ENCODE measurements around the gene CECR2.

Gene CECR2

DNA sequence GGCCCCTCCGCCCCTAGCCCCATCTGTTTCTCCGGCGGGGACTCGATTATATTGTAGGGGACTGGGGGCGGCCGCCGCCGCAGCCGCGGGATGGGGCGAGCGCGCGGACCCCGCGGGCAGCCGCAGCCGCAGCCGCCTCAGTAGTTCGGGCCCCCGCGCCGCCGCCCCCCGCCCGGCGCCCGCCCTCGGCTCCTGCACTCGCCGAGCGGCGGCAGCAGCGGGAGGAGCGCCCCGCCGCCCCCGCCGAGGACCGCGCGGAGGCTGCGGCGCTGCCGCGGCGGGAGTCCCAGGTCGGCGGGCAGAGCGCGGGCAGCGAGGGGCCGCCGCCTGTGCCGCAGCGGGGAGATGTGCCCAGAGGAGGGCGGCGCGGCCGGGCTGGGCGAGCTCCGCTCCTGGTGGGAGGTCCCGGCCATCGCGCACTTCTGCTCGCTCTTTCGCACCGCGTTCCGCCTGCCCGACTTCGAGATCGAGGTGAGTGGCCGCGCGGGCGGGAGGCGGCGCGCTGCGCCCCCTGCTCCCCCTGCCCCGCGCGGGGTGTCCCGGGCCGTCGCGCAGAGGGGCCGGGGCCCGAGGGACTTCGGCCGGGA lies at the start of gene CECR2:
Gene CECR2, plus strand, starts transcription at position 22 of the 587 bp plus-strand sequence. Its CDS starts 324 bp downstream, at position 346.
- DNase-seq (ENCODE audit: low read depth) = no peak

DNA sequence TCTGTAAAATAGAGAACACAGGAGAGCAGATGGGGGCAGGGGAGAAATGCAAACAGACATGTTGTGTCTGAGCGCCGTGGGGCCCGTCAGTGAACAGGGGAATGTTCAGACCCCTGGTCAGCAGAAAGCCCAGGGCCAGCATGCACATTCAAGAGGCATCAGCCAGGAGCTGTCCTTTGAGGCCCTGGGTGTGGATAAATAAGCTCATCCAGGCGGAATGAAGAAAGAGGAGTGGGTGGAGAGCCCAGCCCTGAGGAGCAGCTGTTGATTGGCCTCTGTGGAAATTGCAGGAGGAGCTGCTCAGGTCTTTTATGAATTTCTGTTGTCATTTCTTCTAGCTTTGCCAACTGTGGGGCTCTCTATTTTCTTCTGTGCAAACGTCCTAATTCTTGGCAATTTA lies 49.7 kb upstream of the CECR2 start:
- no peak for DNase-seq (ENCODE audit: low read depth)

DNA sequence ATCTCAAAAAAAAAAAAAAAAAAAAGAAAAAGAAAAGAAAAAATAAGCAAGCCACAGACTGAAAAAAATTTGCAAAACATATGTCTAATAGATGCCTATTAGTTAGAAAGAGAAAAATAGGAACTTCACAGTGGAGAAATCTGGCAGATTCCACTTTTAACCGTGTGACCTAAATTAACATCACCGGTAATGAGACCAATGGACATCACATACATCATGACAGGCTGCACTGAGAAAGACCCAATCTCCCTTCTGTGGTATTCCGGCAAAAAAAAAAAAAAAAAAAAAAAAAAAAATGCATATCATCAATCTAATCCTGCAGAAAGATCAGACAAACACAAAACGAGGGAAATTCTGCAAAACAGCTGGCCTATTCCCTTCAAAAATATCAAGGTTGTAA lies 46.7 kb upstream of the CECR2 start:
- DNase-seq (ENCODE audit: low read depth) = no peak

DNA sequence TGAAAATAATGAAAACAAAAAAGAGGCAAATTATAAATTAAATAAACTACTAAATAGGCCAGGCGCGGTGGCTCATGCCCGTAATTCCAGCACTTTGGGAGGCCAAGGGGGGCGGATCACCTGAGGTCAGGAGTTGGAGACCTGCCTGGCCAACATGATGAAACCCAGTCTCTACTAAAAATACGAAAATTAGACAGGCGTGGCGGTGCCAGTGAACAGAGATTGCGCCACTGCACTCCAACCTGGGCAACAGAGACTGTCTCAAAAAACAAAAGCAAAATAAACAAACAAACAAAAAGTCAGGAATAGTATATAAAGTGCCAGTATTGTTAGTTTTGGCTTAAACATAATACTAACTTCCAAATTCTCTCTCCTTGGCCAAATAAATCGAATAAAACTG lies 37.6 kb upstream of the CECR2 start:
- DNase-seq (ENCODE audit: low read depth) = no peak

DNA sequence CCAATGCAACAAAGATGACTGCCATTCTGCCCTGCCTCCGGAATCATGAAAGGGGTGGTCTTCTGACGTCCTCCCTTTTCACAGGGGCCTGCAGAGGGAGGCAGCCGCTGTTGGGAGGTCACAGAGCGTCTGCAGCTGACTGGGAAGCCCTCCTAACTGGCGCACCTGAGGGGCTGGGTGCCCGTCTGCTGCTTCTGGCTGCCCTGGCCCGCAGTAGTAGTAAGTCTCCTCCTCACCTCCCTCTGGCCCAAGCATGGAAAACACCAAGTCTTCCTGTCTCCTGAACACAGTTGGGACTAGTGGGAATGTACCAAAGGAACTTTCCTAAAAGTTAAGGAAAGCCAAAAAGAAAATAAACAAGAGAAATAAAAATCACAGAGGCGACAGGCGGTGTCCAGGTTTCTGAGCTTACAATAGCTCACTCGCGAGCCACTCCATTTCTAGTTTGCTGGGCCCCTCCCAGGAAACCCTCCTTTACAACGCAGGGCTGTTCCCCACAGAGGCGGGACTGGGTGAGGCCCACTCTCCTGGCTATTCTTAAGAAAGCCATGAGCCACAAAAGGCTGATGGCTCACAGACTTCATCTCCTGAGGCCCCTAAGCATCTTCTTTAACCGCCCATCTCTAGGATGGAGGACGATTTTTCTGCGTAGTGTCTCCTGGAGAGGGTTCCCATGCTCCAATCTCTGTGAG lies 37.0 kb upstream of the CECR2 start:
- no peak for DNase-seq (ENCODE audit: low read depth)

DNA sequence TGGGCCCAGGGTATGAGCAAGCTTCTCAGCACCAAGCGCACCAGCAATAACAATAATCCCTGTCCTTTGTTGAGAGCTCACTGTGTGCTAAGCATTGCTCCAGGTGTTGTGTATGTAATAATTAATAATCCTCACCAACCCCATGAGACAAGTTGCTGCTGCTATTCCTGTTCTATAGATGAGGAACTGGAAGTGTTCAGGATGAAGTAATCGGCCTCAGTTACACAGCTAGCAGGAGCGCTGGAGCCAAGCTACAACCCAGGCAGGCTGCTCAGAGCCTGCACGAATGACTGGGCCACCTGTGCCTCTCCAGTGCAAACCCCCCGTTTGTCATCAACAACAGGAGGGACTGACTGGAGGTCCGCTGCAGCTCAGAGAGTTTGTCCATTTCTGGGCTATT lies 35.2 kb upstream of the CECR2 start:
- no peak for DNase-seq (ENCODE audit: low read depth)

DNA sequence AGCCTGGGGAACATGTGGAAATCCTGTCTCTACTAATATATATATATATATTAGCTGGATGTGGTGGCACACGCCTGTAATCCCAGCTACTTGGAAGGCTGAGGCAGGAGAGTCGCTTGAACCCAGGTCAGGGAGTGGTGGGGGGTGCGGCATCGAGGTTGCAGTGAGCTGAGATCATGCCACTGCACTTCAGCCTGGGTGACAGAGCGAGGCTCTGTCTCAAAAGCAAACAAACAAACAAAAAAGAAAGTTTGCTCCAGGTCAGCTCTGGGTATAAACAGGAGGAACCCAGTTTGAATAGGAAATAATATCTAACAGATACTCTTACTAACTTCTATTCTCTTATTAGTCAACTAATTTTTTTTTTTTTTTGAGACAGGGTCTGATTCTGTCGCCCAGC lies 34.3 kb upstream of the CECR2 start:
- no peak for DNase-seq (ENCODE audit: low read depth)

DNA sequence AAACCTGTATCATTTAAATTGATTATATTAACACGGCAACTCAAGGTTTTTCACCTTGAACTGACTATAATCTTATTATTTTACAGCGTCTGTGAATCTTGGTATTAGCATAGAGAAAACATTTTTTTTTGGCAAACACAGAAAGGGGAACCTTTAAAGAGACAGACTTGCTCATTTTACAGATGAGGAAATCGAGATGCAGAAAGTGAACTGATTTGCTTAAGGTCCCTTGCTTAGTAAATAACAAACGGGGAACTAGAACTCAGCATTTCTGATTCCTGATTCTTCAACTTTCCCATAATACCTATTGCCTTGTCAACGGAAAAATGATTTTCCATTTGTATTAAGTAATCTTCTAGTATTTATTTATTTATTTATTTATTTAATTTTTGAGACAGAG lies 33.2 kb upstream of the CECR2 start:
- no peak for DNase-seq (ENCODE audit: low read depth)

DNA sequence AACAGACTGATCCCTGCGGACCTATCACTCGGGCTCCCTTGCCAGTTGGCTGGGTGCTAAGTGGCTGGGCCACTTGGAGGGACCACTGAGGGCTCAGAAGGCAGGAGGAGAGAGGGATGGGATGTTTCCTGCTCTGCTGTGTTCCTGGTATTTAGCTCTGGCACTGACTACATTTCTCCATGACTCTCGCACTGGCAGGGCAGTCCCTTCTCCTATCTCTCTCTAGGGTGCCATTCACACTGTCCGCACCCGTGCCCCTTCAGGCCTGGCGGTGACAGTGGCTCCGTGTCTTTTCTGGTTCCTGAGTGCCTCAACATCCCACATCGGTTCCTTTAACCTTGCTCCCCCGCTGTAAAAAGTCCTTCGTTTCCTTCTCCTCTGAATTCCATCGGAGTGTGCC lies 31.6 kb upstream of the CECR2 start:
- no peak for DNase-seq (ENCODE audit: low read depth)

DNA sequence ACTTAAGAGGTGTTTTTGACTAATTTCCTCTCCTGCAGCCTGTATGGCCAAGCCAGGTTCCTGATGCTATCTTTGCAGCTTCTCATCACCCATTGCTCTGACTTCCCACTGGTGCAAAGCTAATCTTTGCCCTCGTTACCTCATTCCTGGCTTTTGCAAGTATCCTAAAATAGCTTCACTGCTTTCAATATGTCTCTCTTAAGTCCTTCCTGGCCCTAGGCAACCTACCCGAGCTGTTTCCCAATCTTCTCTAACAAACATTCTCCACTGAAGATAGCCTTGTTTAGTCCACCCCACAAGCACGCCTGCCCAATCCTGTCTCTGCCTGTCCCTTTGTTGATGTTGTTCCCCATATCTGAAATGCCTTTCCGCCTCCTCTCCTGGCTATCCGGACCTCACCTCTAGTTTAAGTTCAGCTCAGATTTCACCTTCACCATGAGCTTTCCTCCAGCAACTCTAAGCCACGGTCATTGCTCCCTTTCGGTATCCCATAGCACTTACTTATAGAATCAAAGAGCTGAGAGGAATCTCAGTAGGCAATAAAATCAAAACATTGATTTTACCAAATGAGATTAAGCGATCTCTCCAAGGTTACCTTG lies 30.1 kb upstream of the CECR2 start:
- DNase-seq (ENCODE audit: low read depth) = no peak

DNA sequence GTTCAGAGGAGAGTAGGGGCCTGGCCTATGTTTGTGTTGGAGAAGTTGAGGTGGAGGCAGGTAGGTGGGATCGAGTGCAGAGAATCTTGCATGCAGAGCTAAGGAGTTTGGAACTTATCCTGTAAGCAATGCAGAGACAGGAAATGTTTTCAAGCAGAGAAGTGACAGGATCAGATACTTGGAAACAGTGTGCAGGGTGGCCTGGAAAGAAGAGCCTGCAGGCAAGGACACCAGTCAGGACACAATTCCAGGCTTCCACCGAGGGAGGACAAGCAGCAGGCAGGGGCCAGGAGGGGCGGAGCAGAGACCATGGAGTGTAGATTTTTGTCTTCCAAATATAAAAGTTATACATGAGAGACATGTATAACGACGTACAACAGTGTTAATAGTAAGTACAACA lies 26.9 kb upstream of the CECR2 start:
- no peak for DNase-seq (ENCODE audit: low read depth)

DNA sequence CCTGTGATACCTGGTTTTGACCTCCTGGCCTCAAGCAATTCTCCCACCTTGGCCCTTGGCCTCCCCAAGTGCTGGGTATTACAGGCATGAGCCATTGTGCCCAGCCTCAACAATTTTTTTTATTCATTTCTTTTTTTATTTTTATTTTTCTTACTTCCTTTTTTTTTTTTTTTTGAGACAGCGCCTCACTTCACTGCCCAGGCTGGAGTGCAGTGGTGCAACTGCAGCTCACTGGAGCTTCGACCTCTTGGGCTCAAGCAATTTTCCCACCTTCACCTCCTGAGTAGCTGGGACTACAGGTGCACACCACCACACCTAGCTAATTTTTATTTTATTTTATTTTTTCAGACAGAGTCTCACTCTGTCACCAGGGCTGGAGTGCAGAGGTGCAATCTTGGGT lies 25.5 kb upstream of the CECR2 start:
- DNase-seq (ENCODE audit: low read depth) = no peak

DNA sequence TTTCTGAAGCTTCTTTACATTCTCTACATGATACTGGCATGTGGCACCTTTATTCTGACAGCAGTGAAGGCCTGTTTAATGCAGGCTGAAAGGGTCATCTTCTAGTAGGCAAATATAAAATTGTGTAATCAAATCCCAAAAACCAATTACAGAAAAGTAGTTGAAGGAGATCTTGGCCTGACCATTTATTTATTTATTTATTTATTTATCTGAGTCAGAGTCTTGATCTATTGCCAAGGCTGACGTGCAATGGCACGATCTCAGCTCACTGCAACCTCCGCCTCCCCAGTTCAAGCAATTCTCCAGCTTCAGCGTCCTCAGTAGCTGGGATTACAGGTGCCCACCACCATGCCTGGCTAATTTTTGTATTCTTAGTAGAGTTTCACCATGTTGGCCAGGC lies 22.7 kb upstream of the CECR2 start:
- no peak for DNase-seq (ENCODE audit: low read depth)

DNA sequence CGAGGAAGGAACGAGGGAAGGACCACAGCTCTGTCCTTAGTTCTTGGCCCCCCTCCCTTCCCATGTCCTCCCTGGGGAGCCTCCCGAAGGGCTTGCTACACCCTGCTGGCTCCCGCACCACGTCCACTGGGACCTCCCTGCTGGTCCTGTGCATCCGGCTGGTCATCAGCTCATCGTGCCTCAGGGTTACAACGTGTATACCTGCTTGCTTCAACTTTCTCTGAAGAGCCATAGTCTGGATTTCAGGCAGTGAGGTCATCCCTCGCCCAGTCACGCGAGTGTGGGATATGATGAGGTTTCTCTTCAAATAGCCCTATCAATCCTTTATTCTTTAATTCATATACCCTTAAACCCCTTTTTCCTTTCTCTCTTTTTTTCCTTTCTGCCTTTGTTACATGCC lies 21.5 kb upstream of the CECR2 start:
- DNase-seq (ENCODE audit: low read depth) = no peak

DNA sequence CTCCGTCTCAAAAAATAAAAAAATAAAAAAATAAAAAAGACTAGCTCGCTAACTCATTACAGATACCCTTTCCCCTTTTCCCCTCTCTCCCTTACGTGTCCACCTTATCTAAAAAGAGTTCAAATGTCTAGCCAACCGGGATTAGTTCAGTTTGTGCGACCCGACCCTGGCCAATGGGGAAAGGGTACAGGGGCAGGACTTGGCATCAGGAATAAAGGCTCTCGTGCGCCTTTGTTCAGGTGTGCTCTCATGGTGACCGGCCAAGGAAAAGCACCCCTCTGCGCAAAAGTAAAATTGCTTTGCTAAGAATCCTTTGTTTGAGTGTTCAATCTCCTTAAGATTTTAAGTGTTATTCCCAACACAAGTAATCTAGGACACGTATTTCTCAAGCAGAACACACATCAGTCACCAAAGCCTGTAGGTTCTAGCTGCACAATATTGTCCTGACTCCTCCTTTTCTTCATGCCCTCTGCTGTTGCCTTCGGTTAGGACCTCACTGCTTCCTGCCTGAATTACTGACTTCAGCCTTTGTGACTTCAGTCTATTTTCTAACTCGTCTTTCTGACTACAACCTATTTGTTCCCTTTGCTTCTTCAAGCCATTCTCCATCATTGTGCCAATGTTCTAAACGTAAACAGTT lies 20.7 kb upstream of the CECR2 start:
- no peak for DNase-seq (ENCODE audit: low read depth)

DNA sequence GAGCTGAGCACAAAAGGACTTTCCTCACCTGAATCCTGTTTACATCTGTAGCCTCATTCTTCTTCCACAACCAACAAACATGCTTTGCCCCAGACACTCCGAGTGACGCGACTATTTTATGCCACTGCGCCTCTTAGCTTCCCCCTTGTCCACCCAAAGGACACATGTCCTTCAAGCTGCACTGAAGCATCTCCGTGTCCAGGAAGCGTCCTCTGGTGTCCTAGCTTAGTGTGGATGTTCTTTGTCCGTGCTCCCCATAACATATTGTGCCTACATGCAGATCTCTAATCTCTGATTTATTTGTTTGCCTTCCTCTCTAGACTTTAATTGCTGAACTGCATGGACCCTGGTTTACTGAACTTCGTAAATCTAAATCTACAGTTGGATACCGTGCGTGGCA lies 20.1 kb upstream of the CECR2 start:
- no peak for DNase-seq (ENCODE audit: low read depth)

DNA sequence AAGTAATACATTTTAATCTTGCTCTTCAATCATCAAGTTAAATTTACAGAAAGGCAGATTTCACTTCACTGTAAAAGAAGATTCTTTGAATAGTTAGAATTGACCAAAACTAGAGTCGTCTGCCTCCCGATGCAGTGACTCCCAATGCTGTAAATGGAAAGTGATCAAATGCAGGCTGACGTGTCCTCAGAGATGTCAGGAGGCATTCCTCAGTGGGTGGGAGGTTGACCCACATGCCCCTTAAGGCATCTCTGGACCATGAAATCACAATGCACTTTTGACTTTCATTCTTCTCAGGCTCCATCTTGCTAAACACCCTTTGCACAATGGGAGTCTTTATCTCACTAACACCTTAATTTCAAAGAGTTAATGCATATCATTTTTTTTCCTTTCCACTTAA lies 19.0 kb upstream of the CECR2 start:
- DNase-seq (ENCODE audit: low read depth) = no peak

DNA sequence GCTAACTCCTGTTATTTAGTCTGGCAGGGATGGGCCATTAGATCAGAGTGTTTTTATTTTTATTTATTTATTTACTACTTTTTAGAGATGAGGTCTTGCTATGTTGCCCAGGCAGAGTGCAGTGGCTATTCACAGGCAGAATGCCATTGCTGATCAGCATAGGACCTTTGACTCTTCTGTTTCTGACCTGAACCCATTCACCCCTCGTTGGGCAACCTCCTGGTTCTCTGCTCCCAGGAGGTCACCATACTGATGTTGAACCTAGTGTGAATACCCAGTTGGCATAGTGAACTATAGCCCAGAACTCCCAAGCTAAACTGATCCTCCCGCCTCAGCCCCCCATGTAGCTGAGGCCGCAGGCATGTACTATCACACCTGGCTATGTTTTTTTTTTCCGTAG lies 16.5 kb upstream of the CECR2 start:
- DNase-seq (ENCODE audit: low read depth) = no peak

DNA sequence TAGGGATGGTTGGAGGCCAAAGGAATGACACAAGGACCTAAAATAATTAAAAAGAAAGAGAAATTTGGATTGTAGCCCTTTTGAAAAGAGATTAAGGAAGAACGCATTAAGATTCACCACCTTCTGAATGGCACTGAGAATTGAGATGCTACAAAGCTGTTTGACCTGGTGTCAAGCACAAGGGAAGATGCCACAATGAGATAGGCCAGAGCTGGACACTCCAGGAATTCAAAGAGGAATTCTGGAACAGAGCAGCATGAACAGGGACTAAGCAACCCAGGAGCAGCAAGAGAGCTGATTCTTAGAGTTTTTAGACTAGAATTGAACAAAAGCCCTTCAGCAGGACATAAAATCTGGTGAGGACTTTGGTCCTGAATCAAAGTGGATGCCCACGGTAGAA lies 11.6 kb upstream of the CECR2 start:
- DNase-seq (ENCODE audit: low read depth) = no peak

DNA sequence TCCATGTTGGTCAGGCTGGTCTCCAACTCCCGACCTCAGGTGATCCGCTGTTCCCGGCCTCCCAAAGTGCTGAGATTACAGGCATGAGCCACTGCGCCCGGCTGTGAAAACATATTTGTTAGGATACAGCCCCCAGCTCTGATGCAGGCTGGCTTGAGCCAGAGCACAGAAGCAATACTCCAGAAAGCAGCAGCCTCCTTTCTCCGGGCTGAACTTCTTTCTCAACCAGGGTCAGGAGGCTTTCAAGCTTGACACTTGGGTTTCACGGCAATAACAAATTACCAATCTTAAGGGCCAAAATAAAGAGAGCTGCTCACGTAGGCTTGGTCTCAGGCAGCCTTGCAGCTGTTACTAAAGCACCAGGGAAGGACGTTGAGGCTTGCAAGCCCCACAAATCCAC lies 10.8 kb upstream of the CECR2 start:
- DNase-seq (ENCODE audit: low read depth) = no peak

DNA sequence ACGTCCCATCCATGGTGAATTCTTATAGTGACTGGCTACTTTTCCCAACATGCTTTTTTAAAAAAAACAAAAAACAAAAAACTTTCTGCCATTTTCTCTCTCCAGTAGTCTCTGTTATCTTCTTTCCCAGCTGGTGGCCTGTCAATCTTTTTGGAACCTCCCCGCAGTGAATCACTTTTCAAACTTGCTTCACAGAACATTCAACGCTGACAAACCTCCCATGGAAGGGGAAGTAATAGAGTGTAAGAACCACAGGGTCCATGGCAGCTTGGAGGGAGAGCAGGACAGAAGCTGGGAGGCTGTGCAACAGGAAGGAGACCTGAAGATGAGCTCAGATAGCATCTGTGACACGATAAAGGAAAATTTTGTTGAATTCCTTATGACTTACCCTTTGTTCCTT lies 9.8 kb upstream of the CECR2 start:
- DNase-seq (ENCODE audit: low read depth) = no peak

DNA sequence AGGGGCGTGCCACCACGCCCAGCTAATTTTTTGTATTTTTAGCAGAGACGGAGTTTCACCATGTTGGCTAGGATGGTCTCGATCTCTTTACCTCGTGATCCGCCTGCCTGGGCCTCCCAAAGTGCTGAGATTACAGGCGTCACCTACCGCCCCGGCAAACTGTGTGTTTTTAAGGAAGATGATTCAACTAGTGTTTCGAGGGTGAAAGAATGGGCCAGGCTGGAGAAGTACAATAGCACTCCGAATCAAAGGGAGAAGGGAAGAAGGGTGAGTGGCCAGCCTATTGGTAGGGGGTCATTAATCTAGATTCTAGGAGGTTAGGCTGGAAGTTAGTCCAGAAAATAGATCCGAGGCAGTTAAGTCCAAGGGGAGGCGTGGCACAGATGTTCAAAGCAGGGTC lies 2.9 kb upstream of the CECR2 start:
- DNase-seq (ENCODE audit: low read depth) = no peak

DNA sequence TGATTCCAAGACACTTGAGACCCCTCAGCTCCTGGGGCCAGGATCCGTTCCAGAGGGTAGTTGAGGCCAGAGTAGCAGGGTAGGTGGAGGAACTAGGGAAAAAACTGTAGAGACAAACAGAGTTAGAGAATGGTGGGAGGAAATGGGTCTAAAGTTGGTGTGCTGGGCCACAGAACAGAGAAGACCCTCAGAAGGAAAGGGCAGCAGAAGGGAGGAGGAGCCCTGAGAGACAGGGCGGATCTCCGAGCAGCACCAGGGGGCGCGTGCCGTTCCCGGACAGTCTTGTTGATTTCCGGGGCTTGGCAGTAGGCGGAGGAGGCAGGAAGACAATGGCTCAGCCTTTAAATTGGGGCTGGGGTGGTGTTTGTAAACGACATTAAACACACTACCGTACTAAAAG lies 2.4 kb upstream of the CECR2 start:
- no peak for DNase-seq (ENCODE audit: low read depth)

DNA sequence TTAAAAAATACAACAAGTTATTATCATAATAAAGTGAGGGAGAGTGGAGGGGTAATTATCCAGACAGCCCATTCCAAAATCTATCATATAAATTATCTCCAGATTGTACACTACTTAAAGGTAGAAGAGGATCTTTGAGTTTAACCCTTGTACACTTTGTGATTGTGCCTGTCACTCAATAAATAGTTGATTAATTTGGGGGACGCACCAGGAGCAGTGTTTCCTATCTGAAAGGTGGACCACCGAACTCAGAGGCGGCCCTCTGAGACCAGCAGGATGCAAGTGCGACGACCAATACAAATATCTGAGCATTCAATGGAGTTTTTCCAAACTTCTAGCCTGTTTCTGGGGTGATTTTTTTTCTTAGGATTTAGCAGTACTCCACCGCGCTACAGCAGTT lies 1.1 kb upstream of the CECR2 start:
- DNase-seq (ENCODE audit: low read depth) = no peak

Measured in activated T-helper 9 cell treated with anti-CD3 and anti-CD28 coated beads, Interleukin-2, amount 50 U/mL, for 16 hours (primary cell).